Osteocyte (in vitro differentiated cells): Measurements from ENCODE around the gene STARD13. TPM values are rescaled to one million over a fixed set of nuclear protein-coding genes. Genes with fewer than 3 reads are reported as not detected.

Experiments used
- DNase-seq: peaks from one replicate; pipeline ENCODE4 v3.0.0; 2021; ENCODE audit warnings: mixed read lengths; ENCODE audit not compliant: unreplicated experiment; ENCODE audit errors: extremely low spot score
- H3K27ac Mint-ChIP-seq: one replicate; pipeline ENCODE4 v1.8.0; 2021; ENCODE audit warnings: mild to moderate bottlenecking, mixed read lengths; ENCODE audit not compliant: unreplicated experiment
- H3K27me3 Mint-ChIP-seq: one replicate; pipeline ENCODE4 v1.8.0; 2021; ENCODE audit warnings: mixed read lengths; ENCODE audit not compliant: unreplicated experiment
- H3K36me3 Mint-ChIP-seq: one replicate; pipeline ENCODE4 v1.8.0; 2021; ENCODE audit warnings: mixed read lengths; ENCODE audit not compliant: unreplicated experiment
- H3K4me1 Mint-ChIP-seq: one replicate; pipeline ENCODE4 v1.8.0; 2021; ENCODE audit warnings: mixed read lengths; ENCODE audit not compliant: unreplicated experiment
- H3K4me3 Mint-ChIP-seq: one replicate; pipeline ENCODE4 v1.8.0; 2021; ENCODE audit warnings: mild to moderate bottlenecking, moderate library complexity, mixed read lengths; ENCODE audit not compliant: unreplicated experiment
- H3K9me3 Mint-ChIP-seq: one replicate; pipeline ENCODE4 v1.8.0; 2021; ENCODE audit warnings: mixed read lengths; ENCODE audit not compliant: unreplicated experiment
- total RNA-seq: library from RNA; stranded (reverse); gene quantifications from 2 replicates; pipeline ENCODE4 v1.2.1, GENCODE V29; 2021
- TF ChIP-seq, protein P1 (sequence below): fragments of 200-600 bp; sonication (generic); IDR thresholded peaks from 2 replicates; pipeline ENCODE4 v1.5.0; 2021; ENCODE audit warnings: antibody characterized with exemption, mild to moderate bottlenecking, moderate library complexity

The STARD13 gene
- total RNA-seq, 1 donor from 2014 or later = 72.0 TPM

DNA sequence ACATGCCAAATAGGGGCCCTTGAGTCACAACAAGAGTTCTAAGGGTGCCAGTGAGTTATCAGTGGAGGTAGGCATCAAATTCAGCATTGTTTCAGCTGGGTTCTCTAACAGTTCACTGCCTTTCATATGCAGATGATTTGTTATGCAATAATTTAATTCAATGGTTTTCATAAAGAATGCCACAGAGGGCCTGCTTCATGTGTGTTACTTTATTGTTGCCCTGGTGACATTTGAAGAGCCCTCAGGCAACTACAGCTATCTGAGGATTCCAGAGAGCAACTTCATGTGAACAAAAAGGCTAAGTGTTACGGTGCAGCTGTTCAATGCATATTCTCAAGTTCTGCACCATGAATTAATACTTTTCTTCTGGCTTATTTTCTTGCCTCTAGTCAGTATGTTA lies 43.1 kb upstream of the STARD13 start:
- Mint-ChIP-seq H3K9me3 (no peaks in the 10 kb centered on the region), H3K36me3 (peaks cover 4% of the 10 kb centered on the region), H3K4me1 (peaks cover 39% of the 10 kb centered on the region), H3K27ac (peak overlapping the region; percentile 44), H3K27me3 (no peaks in the 10 kb centered on the region), H3K4me3 (no peak overlapping the region)
- TF ChIP-seq, protein P1, sequence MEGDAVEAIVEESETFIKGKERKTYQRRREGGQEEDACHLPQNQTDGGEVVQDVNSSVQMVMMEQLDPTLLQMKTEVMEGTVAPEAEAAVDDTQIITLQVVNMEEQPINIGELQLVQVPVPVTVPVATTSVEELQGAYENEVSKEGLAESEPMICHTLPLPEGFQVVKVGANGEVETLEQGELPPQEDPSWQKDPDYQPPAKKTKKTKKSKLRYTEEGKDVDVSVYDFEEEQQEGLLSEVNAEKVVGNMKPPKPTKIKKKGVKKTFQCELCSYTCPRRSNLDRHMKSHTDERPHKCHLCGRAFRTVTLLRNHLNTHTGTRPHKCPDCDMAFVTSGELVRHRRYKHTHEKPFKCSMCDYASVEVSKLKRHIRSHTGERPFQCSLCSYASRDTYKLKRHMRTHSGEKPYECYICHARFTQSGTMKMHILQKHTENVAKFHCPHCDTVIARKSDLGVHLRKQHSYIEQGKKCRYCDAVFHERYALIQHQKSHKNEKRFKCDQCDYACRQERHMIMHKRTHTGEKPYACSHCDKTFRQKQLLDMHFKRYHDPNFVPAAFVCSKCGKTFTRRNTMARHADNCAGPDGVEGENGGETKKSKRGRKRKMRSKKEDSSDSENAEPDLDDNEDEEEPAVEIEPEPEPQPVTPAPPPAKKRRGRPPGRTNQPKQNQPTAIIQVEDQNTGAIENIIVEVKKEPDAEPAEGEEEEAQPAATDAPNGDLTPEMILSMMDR = no peak
- DNase-seq = no peak

DNA sequence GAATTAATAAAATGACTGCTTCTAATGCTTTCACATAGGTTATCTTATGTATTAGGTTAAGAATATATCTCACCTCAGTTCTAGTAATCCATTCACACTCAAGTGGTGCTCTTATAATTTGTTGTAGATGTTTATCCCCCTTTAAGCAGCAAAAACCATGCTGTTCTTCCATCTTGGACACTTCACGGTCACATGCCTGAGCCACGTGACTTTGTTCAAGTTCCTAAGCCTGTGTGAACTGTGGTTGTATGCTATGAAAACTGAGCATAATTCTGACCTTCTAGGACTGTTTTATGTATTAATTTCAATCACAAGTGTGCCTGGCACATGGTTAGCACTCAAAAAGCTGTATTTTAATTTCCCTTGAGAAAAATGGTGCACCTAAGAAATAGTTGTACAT lies 41.2 kb upstream of the STARD13 start:
- Mint-ChIP-seq H3K36me3 (no peaks in the 10 kb centered on the region), H3K4me3 (no peak overlapping the region), H3K27me3 (no peaks in the 10 kb centered on the region), H3K4me1 (peaks cover 56% of the 10 kb centered on the region), H3K9me3 (no peaks in the 10 kb centered on the region), H3K27ac (no peak overlapping the region)
- TF ChIP-seq, protein P1 = no peak
- DNase-seq = no peak

DNA sequence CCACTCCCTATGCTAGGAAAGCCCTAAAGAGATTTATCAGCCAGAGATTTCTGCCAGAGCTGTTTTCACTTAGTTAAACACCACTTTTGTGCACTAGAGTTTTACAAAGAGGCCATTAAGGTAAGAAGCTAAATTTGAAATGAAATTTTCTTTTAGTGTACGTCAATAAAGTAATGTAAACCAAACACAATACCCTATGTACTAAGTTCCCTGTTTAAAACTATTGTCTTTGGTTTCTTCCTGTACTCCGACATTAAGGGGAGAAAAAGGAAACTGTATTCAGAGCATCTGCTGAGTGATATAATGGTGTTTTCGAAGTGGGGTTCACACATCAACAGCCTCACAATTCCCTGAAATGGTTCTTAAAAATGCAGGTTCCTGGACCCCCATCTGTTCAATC lies 40.7 kb upstream of the STARD13 start:
- no peak overlapping the region for H3K27ac Mint-ChIP-seq
- H3K36me3 Mint-ChIP-seq = no peaks in the 10 kb centered on the region
- no peaks in the 10 kb centered on the region for H3K9me3 Mint-ChIP-seq
- H3K4me3 Mint-ChIP-seq = no peak overlapping the region
- H3K27me3 Mint-ChIP-seq = no peaks in the 10 kb centered on the region
- TF ChIP-seq, protein P1 = no peak
- no peak for DNase-seq
- peaks cover 56% of the 10 kb centered on the region for H3K4me1 Mint-ChIP-seq

DNA sequence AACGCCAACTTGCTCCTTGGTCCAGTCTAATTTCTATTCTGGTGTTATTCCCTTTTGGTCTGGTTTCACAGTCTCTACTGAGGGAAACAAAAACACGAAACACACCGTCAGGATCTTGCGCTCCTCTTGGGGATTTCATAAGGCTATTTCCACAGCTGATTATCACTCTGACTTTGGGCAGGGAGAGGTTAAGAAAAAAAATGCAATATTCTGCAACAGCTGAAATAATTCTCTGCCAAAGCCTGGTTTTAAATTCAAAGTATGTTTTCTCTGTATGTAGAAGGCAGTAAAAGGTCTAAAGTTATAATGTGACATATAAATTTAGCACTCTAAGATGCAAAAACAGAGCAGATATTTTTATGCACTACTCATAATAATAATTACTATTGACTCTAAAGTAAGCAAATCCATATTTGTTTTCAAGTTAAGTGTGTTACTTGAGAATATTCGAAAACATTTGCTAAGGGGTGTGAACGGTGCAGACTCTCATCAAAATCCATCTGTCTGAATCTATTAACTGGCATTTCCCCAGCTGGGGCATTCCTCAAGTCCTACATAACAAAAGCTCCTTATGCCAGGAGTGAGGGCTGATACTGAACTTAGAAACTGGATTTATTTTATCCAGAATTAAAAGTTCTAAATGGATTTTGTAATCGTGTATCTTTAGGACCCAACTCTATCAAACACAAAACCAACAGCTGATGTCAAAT lies 38.4 kb upstream of the STARD13 start:
- Mint-ChIP-seq H3K9me3 (no peaks in the 10 kb centered on the region), H3K4me3 (peak overlapping the region; percentile 5), H3K27me3 (no peaks in the 10 kb centered on the region), H3K4me1 (peaks cover 49% of the 10 kb centered on the region), H3K36me3 (no peaks in the 10 kb centered on the region), H3K27ac (peak overlapping the region; percentile 74)
- no peak for DNase-seq
- TF ChIP-seq, protein P1 = no peak

DNA sequence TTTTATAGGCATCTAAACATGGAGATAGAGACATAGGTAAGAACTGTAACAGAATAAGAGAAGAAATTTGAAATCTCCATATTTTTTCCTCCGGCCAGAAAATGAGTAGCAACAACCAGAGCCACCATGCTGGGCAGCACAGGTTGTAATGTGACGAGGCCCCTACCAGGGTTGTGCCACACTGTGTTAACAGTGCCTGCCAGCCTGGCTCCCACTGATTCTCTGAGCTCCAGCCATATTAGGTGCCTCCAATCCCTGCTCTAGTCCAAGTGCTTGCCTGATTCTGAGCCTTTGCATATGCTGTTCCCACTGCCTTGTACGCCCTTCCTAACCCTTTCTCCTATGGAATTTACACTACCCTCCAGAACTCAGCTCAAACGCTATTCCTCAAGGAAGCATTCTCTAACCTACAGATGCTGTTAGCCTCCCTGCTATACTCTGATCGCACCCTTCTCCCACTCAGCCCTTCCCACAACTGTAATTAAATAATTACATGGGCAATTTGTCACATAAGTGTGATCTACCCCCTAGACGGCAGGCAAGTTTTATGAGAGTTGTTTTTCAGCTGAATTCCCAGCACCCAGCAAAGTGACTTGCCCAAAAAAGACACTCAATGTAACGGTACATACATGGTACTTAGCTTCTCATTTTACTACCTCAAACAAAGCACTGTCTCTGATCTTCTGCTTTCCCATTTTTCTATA lies 37.6 kb upstream of the STARD13 start:
- Mint-ChIP-seq H3K36me3 (peaks cover 5% of the 10 kb centered on the region), H3K27me3 (no peaks in the 10 kb centered on the region), H3K9me3 (peaks cover 5% of the 10 kb centered on the region), H3K4me3 (peak overlapping the region; percentile 5), H3K27ac (peak overlapping the region; percentile 74), H3K4me1 (peaks cover 41% of the 10 kb centered on the region)
- DNase-seq = no peak
- TF ChIP-seq, protein P1 = no peak
